Measurements from ENCODE around the gene CEP83.

CEP83 gene, protein sequence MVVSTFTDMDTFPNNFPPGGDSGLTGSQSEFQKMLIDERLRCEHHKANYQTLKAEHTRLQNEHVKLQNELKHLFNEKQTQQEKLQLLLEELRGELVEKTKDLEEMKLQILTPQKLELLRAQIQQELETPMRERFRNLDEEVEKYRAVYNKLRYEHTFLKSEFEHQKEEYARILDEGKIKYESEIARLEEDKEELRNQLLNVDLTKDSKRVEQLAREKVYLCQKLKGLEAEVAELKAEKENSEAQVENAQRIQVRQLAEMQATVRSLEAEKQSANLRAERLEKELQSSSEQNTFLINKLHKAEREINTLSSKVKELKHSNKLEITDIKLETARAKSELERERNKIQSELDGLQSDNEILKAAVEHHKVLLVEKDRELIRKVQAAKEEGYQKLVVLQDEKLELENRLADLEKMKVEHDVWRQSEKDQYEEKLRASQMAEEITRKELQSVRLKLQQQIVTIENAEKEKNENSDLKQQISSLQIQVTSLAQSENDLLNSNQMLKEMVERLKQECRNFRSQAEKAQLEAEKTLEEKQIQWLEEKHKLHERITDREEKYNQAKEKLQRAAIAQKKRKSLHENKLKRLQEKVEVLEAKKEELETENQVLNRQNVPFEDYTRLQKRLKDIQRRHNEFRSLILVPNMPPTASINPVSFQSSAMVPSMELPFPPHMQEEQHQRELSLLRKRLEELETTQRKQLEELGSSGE

DNA sequence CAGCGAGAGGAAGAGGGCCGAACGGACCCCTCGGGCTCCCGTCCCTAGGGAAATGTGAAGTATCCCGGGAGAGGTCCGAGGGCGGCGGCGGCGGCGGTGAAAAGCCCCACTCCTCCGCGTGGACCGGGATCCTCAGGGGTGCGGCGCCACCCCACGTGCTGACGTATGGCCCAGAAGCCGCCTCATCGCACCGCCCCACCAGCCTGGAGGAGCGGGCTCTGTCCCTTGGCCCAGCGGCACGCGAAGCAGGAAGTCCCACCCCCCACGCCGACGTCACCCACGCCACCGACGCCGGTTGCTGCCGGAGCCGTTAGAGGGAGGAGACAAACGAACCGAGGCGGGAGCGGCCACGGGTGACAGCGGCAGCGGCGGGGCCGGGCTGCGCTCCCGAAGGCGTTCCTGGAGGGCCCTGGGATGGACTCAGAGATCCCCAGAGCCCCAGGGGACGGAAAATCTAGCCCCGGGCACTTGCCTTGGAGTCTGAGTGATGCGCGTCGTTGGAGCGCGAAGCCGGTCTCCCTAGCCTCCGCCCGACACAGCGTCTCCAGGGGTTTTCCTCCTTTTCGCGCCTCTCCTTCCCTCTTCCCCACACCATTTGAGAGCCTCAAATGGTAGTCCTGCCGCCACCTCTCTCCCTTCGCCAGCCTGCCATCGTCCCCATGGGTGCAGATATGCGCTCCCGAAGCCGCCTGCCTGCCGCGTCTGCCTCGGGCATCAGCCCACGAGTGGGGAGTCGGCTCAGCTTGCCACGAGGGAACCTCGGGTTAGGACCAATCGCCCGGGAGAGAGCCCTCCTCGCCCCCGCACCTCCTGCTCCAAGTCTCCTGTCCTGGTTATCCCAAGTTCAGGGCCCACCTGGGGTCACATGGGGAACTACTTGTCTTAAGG is at the start of gene CEP83:
TSS of gene CEP83 (minus strand) at position 140 of the 888 bp plus-strand sequence. CDS start 47,377 bp downstream, outside the sequence.
- Histone ChIP-seq H3K9me3 (ENCODE audit: control insufficient read depth, insufficient read depth, low read length) (no peaks in the 10 kb centered on the region), H4K20me1 (ENCODE audit: control insufficient read depth, insufficient read depth, low read depth, low read length) (no peaks in the 10 kb centered on the region), H3K79me2 (ENCODE audit: control insufficient read depth, low read length) (peaks cover 45% of the 10 kb centered on the region), H3K36me3 (ENCODE audit: control insufficient read depth, low read length) (peaks cover 22% of the 10 kb centered on the region), H3F3A (ENCODE audit: control insufficient read depth, insufficient read depth) (peaks cover 9% of the 10 kb centered on the region), H3K4me1 (ENCODE audit: control insufficient read depth, low read length) (peaks cover 24% of the 10 kb centered on the region), H3K27ac (ENCODE audit: low read depth, low read length) (peak within 1 kb of the TSS; percentile 44), H3K9me2 (replicated peaks; ENCODE audit: control insufficient read depth, low read length) (no peaks in the 10 kb centered on the region), H3K4me3 (ENCODE audit: low read length) (peak within 1 kb of the TSS; percentile 94), H3K4me2 (ENCODE audit: low read length) (peak within 1 kb of the TSS; percentile 99), H3K27me3 (ENCODE audit: control insufficient read depth, low read length) (peaks cover 3% of the 10 kb centered on the region; the same call in 1 of the 2 replicates)
- TF ChIP-seq, protein P1, sequence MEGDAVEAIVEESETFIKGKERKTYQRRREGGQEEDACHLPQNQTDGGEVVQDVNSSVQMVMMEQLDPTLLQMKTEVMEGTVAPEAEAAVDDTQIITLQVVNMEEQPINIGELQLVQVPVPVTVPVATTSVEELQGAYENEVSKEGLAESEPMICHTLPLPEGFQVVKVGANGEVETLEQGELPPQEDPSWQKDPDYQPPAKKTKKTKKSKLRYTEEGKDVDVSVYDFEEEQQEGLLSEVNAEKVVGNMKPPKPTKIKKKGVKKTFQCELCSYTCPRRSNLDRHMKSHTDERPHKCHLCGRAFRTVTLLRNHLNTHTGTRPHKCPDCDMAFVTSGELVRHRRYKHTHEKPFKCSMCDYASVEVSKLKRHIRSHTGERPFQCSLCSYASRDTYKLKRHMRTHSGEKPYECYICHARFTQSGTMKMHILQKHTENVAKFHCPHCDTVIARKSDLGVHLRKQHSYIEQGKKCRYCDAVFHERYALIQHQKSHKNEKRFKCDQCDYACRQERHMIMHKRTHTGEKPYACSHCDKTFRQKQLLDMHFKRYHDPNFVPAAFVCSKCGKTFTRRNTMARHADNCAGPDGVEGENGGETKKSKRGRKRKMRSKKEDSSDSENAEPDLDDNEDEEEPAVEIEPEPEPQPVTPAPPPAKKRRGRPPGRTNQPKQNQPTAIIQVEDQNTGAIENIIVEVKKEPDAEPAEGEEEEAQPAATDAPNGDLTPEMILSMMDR (IDR thresholded peaks at IDR 0.05; ENCODE audit: low read depth, low read length, poor library complexity, severe bottlenecking), result no peak
- no peak for TF ChIP-seq EZH2phosphoT487 (IDR thresholded peaks at IDR 0.05; ENCODE audit: borderline replicate concordance, low read length)

DNA sequence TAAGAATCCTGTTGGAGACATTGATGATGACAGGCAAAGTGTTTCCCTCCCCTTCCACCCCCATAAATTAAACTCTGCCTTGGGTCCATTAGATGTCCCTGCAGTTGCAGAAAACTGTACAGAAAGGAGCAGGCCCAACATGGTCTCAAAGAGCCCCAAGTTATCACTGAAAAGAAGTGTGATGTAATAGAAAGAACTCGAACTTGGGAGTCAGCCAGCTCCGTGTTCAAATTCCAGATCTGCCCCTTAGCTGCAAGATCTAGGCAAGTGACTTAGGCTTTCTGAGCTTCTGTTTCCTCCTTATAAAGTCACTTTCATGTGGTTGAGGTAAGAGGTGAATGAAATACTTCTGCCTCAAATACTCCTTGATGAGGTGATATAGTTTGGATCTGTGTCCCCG is 49.6 kb upstream of the CEP83 start:
- Histone ChIP-seq H3K27me3 (ENCODE audit: control insufficient read depth, low read length) (no peaks in the 10 kb centered on the region), H3F3A (ENCODE audit: control insufficient read depth, insufficient read depth) (no peaks in the 10 kb centered on the region), H3K36me3 (ENCODE audit: control insufficient read depth, low read length) (no peaks in the 10 kb centered on the region), H3K9me3 (ENCODE audit: control insufficient read depth, insufficient read depth, low read length) (no peaks in the 10 kb centered on the region), H3K79me2 (ENCODE audit: control insufficient read depth, low read length) (no peaks in the 10 kb centered on the region), H3K4me1 (ENCODE audit: control insufficient read depth, low read length) (no peaks in the 10 kb centered on the region), H3K27ac (ENCODE audit: low read depth, low read length) (no peak overlapping the region), H3K4me3 (ENCODE audit: low read length) (no peak overlapping the region), H4K20me1 (ENCODE audit: control insufficient read depth, insufficient read depth, low read depth, low read length) (no peaks in the 10 kb centered on the region), H3K9me2 (replicated peaks; ENCODE audit: control insufficient read depth, low read length) (no peaks in the 10 kb centered on the region), H3K4me2 (ENCODE audit: low read length) (no peak overlapping the region)
- TF ChIP-seq, protein P1 (IDR thresholded peaks at IDR 0.05; ENCODE audit: low read depth, low read length, poor library complexity, severe bottlenecking), result no peak

DNA sequence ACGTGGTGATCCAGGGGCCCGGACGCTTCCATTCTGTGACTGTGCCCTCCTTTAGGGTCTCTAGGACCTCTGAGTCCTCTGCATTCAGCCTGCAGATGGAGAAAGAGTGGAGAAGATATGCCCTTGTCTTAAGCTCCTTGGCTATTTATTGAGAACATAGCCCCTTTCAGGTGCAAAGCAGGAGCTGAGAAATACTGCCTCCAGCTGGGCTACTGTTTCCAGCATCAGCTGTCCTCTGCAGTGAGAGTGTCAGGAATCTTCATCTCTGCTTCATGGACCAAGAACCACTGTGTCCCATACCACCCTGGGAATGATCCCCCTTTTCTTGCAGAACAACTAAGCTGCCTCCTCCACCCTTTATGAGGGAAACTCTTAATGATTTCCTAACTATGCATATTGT is 47.8 kb upstream of the CEP83 start:
- Histone ChIP-seq H3K9me2 (replicated peaks; ENCODE audit: control insufficient read depth, low read length) (no peaks in the 10 kb centered on the region), H3K4me1 (ENCODE audit: control insufficient read depth, low read length) (no peaks in the 10 kb centered on the region), H3K4me3 (ENCODE audit: low read length) (no peak overlapping the region), H3K9me3 (ENCODE audit: control insufficient read depth, insufficient read depth, low read length) (no peaks in the 10 kb centered on the region), H3F3A (ENCODE audit: control insufficient read depth, insufficient read depth) (no peaks in the 10 kb centered on the region), H3K4me2 (ENCODE audit: low read length) (no peak overlapping the region), H3K36me3 (ENCODE audit: control insufficient read depth, low read length) (no peaks in the 10 kb centered on the region), H3K79me2 (ENCODE audit: control insufficient read depth, low read length) (no peaks in the 10 kb centered on the region), H3K27ac (ENCODE audit: low read depth, low read length) (no peak overlapping the region), H3K27me3 (ENCODE audit: control insufficient read depth, low read length) (no peaks in the 10 kb centered on the region), H4K20me1 (ENCODE audit: control insufficient read depth, insufficient read depth, low read depth, low read length) (no peaks in the 10 kb centered on the region)
- TF ChIP-seq, protein P1 (IDR thresholded peaks at IDR 0.05; ENCODE audit: low read depth, low read length, poor library complexity, severe bottlenecking), result no peak
- no peak for TF ChIP-seq EZH2phosphoT487 (IDR thresholded peaks at IDR 0.05; ENCODE audit: borderline replicate concordance, low read length)
